IMR-90 (cell line): ENCODE measurements around the gene TRIM24.

Experiments
- BHLHE40 ChIP-seq: fragments of 150-350 bp; IDR thresholded peaks from 2 replicates; pipeline ENCODE4 v1.6.1; 2016; ENCODE audit warnings: mild to moderate bottlenecking, low read depth, low read length
- CTCF ChIP-seq: conservative IDR thresholded peaks from 2 replicates; pipeline ENCODE4 v1.5.1; 2012; ENCODE audit warnings: mild to moderate bottlenecking, low read depth, low read length, improper control_type of control experiment
- FOS ChIP-seq: fragments of 150-350 bp; IDR thresholded peaks from 2 replicates; pipeline ENCODE4 v1.6.1; 2016; ENCODE audit warnings: low read depth, low read length
- MXI1 ChIP-seq: IDR thresholded peaks from 2 replicates; pipeline ENCODE4 v1.6.1; 2012; ENCODE audit warnings: low read depth, mild to moderate bottlenecking, low read length, moderate library complexity, borderline replicate concordance
- NFE2L2 ChIP-seq: fragments of 150-350 bp; IDR thresholded peaks from 2 replicates; pipeline ENCODE4 v1.6.1; 2016; ENCODE audit warnings: low read depth, mild to moderate bottlenecking, low read length
- POLR2A ChIP-seq: IDR thresholded peaks from 2 replicates; pipeline ENCODE4 v1.6.1; 2012; ENCODE audit warnings: mild to moderate bottlenecking, low read depth, low read length
- RFX5 ChIP-seq: IDR thresholded peaks from 2 replicates; pipeline ENCODE4 v1.8.0; 2012; ENCODE audit warnings: low read depth, mild to moderate bottlenecking, low read length, moderate library complexity
- SMC3 ChIP-seq: fragments of 150-350 bp; IDR thresholded peaks from 2 replicates; pipeline ENCODE4 v1.6.1; 2016; ENCODE audit warnings: low read depth, mild to moderate bottlenecking, antibody characterized with exemption, low read length, moderate library complexity
- USF2 ChIP-seq: fragments of 150-350 bp; IDR thresholded peaks from 2 replicates; pipeline ENCODE4 v1.6.1; 2017; ENCODE audit warnings: mild to moderate bottlenecking, antibody characterized with exemption, low read length, low read depth

DNA sequence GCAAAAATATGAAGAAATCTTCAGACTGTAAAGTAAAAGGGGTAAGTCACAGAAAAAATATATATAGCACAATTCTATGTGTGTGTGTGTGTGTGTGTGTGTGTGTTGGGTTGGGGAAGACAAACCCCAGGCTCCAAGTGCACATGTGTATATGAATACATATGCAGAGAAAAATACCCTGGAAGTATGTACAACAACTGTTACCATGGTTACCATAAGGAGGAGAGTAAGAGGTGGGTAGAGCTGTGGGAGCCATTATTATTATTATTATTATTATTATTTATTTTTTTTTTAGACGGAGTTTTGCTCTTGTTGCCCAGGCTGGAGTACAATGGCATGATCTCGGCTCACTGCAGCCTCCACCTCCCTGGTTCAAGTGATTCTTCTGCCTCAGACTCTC lies 23.7 kb upstream of the TRIM24 start:
- TF ChIP-seq MXI1 (no peak), FOS (no peak), CTCF (no peak), SMC3 (no peak), RFX5 (no peak), POLR2A (no peak), NFE2L2 (no peak), USF2 (no peak), BHLHE40 (no peak)
